Astrocyte (in vitro differentiated cells and primary cell): ENCODE data around the gene STARD8. TPM values are rescaled to one million over a fixed set of nuclear protein-coding genes. Genes with fewer than 3 reads are reported as not detected.
A peak's percentile ranks its signal among the peaks of the same experiment; 100 is the strongest.

ENCODE experiments used
- DNase-seq: peaks from one replicate; pipeline ENCODE4 v3.0.0-alpha.2; 2010; ENCODE audit warnings: low read depth
- FAIRE-seq: peaks from 2 replicates; lab custom pipeline; 2011; peaks lifted over from hg19 to GRCh38; lab: Jason Lieb, UNC
- H2AFZ ChIP-seq: 2 replicates; pipeline ENCODE4 v1.6.0; 2012; ENCODE audit warnings: low read depth, low read length, inconsistent platforms
- H3K27ac ChIP-seq: 2 replicates; pipeline ENCODE4 v1.5.1; 2011; ENCODE audit warnings: low read depth, low read length, inconsistent platforms
- H3K27me3 ChIP-seq: 2 replicates; pipeline ENCODE4 v1.6.0; 2011; ENCODE audit warnings: low read length, inconsistent platforms; ENCODE audit not compliant: insufficient read depth
- H3K36me3 ChIP-seq: 2 replicates; pipeline ENCODE4 v1.5.1; 2011; ENCODE audit warnings: low read length, inconsistent platforms; ENCODE audit not compliant: insufficient read depth
- H3K4me1 ChIP-seq: 2 replicates; pipeline ENCODE4 v1.5.1; 2011; ENCODE audit warnings: low read length, inconsistent platforms; ENCODE audit not compliant: insufficient read depth
- H3K4me2 ChIP-seq: 2 replicates; pipeline ENCODE4 v1.6.0; 2012; ENCODE audit warnings: low read length, inconsistent platforms
- H3K4me3 ChIP-seq: 2 replicates; pipeline ENCODE4 v1.5.1; 2011; ENCODE audit warnings: low read depth, mild to moderate bottlenecking, low read length, inconsistent platforms; ENCODE audit not compliant: insufficient read depth
- H3K79me2 ChIP-seq: 2 replicates; pipeline ENCODE4 v1.6.0; 2012; ENCODE audit warnings: mild to moderate bottlenecking, low read length, inconsistent platforms; ENCODE audit not compliant: insufficient read depth
- H3K9ac ChIP-seq: 2 replicates; pipeline ENCODE4 v1.6.0; 2012; ENCODE audit warnings: mild to moderate bottlenecking, low read length, inconsistent platforms
- H3K9me3 ChIP-seq: 2 replicates; pipeline ENCODE4 v1.5.1; 2012; ENCODE audit warnings: low read depth, mild to moderate bottlenecking, low read length, inconsistent platforms; ENCODE audit not compliant: insufficient read depth
- H4K20me1 ChIP-seq: 2 replicates; pipeline ENCODE4 v1.6.0; 2012; ENCODE audit warnings: low read length, inconsistent platforms; ENCODE audit not compliant: insufficient read depth
- H3K27ac Mint-ChIP-seq: one replicate; pipeline ENCODE4 v1.8.0; 2021; ENCODE audit warnings: mild to moderate bottlenecking, mixed read lengths; ENCODE audit not compliant: unreplicated experiment
- H3K27me3 Mint-ChIP-seq: one replicate; pipeline ENCODE4 v1.8.0; 2021; ENCODE audit warnings: low read depth, mixed read lengths; ENCODE audit not compliant: unreplicated experiment
- H3K36me3 Mint-ChIP-seq: one replicate; pipeline ENCODE4 v1.8.0; 2021; ENCODE audit warnings: low read depth, mixed read lengths; ENCODE audit not compliant: unreplicated experiment
- H3K4me1 Mint-ChIP-seq: one replicate; pipeline ENCODE4 v1.8.0; 2021; ENCODE audit warnings: low read depth, mixed read lengths; ENCODE audit not compliant: unreplicated experiment
- H3K4me3 Mint-ChIP-seq: one replicate; pipeline ENCODE4 v1.8.0; 2021; ENCODE audit warnings: mild to moderate bottlenecking, moderate library complexity, mixed read lengths; ENCODE audit not compliant: unreplicated experiment
- H3K9me3 Mint-ChIP-seq: one replicate; pipeline ENCODE4 v1.8.0; 2021; ENCODE audit warnings: mild to moderate bottlenecking, mixed read lengths; ENCODE audit not compliant: unreplicated experiment
- CTCF ChIP-seq: IDR thresholded peaks from 2 replicates; pipeline ENCODE4 v1.5.1; 2011; ENCODE audit warnings: low read depth, mild to moderate bottlenecking, inconsistent platforms, low read length, moderate library complexity; ENCODE audit not compliant: insufficient read depth
- EZH2 ChIP-seq: IDR thresholded peaks from 2 replicates; pipeline ENCODE4 v1.6.1; 2012; ENCODE audit warnings: mild to moderate bottlenecking, low read length, inconsistent platforms; ENCODE audit not compliant: insufficient read depth
- total RNA-seq: library from RNA; stranded (reverse); gene quantifications from 2 replicates; pipeline ENCODE4 v1.2.1, GENCODE V29; 2021

The STARD8 gene
- total RNA-seq, 1 donor from 2014 or later: 1.3 TPM

- Histone ChIP-seq H3K27me3 (no peaks in the 10 kb centered on the region), H3K9ac (no peak overlapping the region), H3K79me2 (no peaks in the 10 kb centered on the region), H3K36me3 (no peaks in the 10 kb centered on the region), H2AFZ (peak overlapping the region; percentile 47), H3K4me1 (peaks cover 4% of the 10 kb centered on the region), H3K4me3 (no peak overlapping the region), H3K9me3 (no peaks in the 10 kb centered on the region), H4K20me1 (no peaks in the 10 kb centered on the region), H3K4me2 (peak overlapping the region; percentile 63), H3K27ac (peak overlapping the region; percentile 12)
- H3K36me3 Mint-ChIP-seq: peaks cover 2% of the 10 kb centered on the region
- DNase-seq (peak; percentile 52), FAIRE-seq (peak; percentile 82)
- TF ChIP-seq EZH2 (no peak), CTCF (no peak)
- H3K4me3 Mint-ChIP-seq: no peak overlapping the region
- H3K4me1 Mint-ChIP-seq: peaks cover 2% of the 10 kb centered on the region
- peaks cover 9% of the 10 kb centered on the region for H3K9me3 Mint-ChIP-seq
- H3K27me3 Mint-ChIP-seq: no peaks in the 10 kb centered on the region
- H3K27ac Mint-ChIP-seq: no peak overlapping the region
Measured at GRCh38 chrX:68699960-68700746, 52.7 kb downstream of the STARD8 start.

- no peak for DNase-seq
- Histone ChIP-seq H3K4me1 (peaks cover 4% of the 10 kb centered on the region), H3K79me2 (no peaks in the 10 kb centered on the region), H4K20me1 (no peaks in the 10 kb centered on the region), H3K9ac (no peak overlapping the region), H3K9me3 (no peaks in the 10 kb centered on the region), H3K36me3 (no peaks in the 10 kb centered on the region), H2AFZ (no peak overlapping the region), H3K27me3 (no peaks in the 10 kb centered on the region), H3K4me2 (no peak overlapping the region), H3K27ac (no peak overlapping the region), H3K4me3 (no peak overlapping the region)
- no peak for FAIRE-seq
- Mint-ChIP-seq H3K27me3 (no peaks in the 10 kb centered on the region), H3K27ac (no peak overlapping the region), H3K4me1 (no peaks in the 10 kb centered on the region), H3K9me3 (peaks cover 9% of the 10 kb centered on the region), H3K36me3 (peaks cover 2% of the 10 kb centered on the region), H3K4me3 (no peak overlapping the region)
- TF ChIP-seq CTCF (no peak), EZH2 (no peak)
Measured at GRCh38 chrX:68703369-68703768, 55.9 kb downstream of the STARD8 start.

- no peak overlapping the region for H3K9ac ChIP-seq
- no peak overlapping the region for H2AFZ ChIP-seq
- no peak overlapping the region for H3K27ac Mint-ChIP-seq
- no peak overlapping the region for H3K4me3 Mint-ChIP-seq
- H3K27me3 Mint-ChIP-seq: no peaks in the 10 kb centered on the region
- H4K20me1 ChIP-seq: no peaks in the 10 kb centered on the region
- no peak for FAIRE-seq
- H3K9me3 Mint-ChIP-seq: peaks cover 9% of the 10 kb centered on the region
- H3K4me3 ChIP-seq: no peak overlapping the region
- no peaks in the 10 kb centered on the region for H3K9me3 ChIP-seq
- no peak overlapping the region for H3K4me2 ChIP-seq
- H3K27ac ChIP-seq: no peak overlapping the region
- peaks cover 2% of the 10 kb centered on the region for H3K36me3 Mint-ChIP-seq
- peaks cover 4% of the 10 kb centered on the region for H3K4me1 ChIP-seq
- DNase-seq: no peak
- H3K36me3 ChIP-seq: no peaks in the 10 kb centered on the region
- H3K27me3 ChIP-seq: no peaks in the 10 kb centered on the region
- TF ChIP-seq CTCF (no peak), EZH2 (no peak)
- H3K79me2 ChIP-seq: no peaks in the 10 kb centered on the region
- H3K4me1 Mint-ChIP-seq: no peaks in the 10 kb centered on the region
Measured at GRCh38 chrX:68703846-68704245, 56.4 kb downstream of the STARD8 start.
